ENCODE results near the gene SPNS2.

The SPNS2 gene

GRCh38 chr17:4475001-4475400 is 23.7 kb upstream of the SPNS2 start:
- in situ Hi-C loops (cut with MboI; ENCODE audit: low sequenced_read_pairs, unreplicated experiment) = no loop called here
- no peak for TF ChIP-seq CTCF (IDR thresholded peaks at IDR 0.05; ENCODE audit: borderline replicate concordance, control extremely low read depth, extremely low read depth, insufficient read depth, missing control alignments)
- DNase-seq (ENCODE audit: low spot score) = no peak

GRCh38 chr17:4475463-4475862 is 23.2 kb upstream of the SPNS2 start:
- no peak for TF ChIP-seq CTCF (IDR thresholded peaks at IDR 0.05; ENCODE audit: borderline replicate concordance, control extremely low read depth, extremely low read depth, insufficient read depth, missing control alignments)
- DNase-seq (ENCODE audit: low spot score) = no peak
- in situ Hi-C loops (cut with MboI; ENCODE audit: low sequenced_read_pairs, unreplicated experiment) = no loop called here

- no peak for TF ChIP-seq CTCF (IDR thresholded peaks at IDR 0.05; ENCODE audit: borderline replicate concordance, control extremely low read depth, extremely low read depth, insufficient read depth, missing control alignments)
- no peak for DNase-seq (ENCODE audit: low spot score)
- in situ Hi-C loops (cut with MboI; ENCODE audit: low sequenced_read_pairs, unreplicated experiment) = no loop called here
These were observed 22.7 kb upstream of the SPNS2 start for GRCh38 chr17:4476017-4476416.

GRCh38 chr17:4476511-4477070 is 22.1 kb upstream of the SPNS2 start:
- in situ Hi-C loops (cut with MboI; ENCODE audit: low sequenced_read_pairs, unreplicated experiment) = no loop called here
- TF ChIP-seq CTCF (IDR thresholded peaks at IDR 0.05; ENCODE audit: borderline replicate concordance, control extremely low read depth, extremely low read depth, insufficient read depth, missing control alignments) = no peak

GRCh38 chr17:4477255-4477791 is 21.4 kb upstream of the SPNS2 start:
- no peak for TF ChIP-seq CTCF (IDR thresholded peaks at IDR 0.05; ENCODE audit: borderline replicate concordance, control extremely low read depth, extremely low read depth, insufficient read depth, missing control alignments)
- DNase-seq (ENCODE audit: low spot score) = no peak
- in situ Hi-C loops (cut with MboI; ENCODE audit: low sequenced_read_pairs, unreplicated experiment) = no loop called here

More at GRCh38 chr17:4476511-4477070, 22.1 kb upstream of the SPNS2 start:
- no peak for DNase-seq (ENCODE audit: low spot score)

GRCh38 chr17:4478318-4478830 is 20.3 kb upstream of the SPNS2 start:
- DNase-seq (ENCODE audit: low spot score) = no peak
- TF ChIP-seq CTCF (IDR thresholded peaks at IDR 0.05; ENCODE audit: borderline replicate concordance, control extremely low read depth, extremely low read depth, insufficient read depth, missing control alignments) = no peak

More at GRCh38 chr17:4478318-4478830, 20.3 kb upstream of the SPNS2 start:
- in situ Hi-C loops (cut with MboI; ENCODE audit: low sequenced_read_pairs, unreplicated experiment) = no loop called here
